Neural cell (in vitro differentiated cells): Measurements from ENCODE around the gene CPNE2. TPM values are rescaled to one million over a fixed set of nuclear protein-coding genes. Genes with fewer than 3 reads are reported as not detected.

ENCODE experiments used
- H2AFZ ChIP-seq: fragments of 200-600, 300-800 bp; sonication (generic), shearing (Covaris generic); 2 replicates; pipeline ENCODE4 v1.6.0; 2014; ENCODE audit warnings: low read depth, mild to moderate bottlenecking, antibody characterized with exemption, low read length, moderate library complexity
- H3F3A ChIP-seq: fragments of 200-600 bp; shearing (Covaris generic); 2 replicates; pipeline ENCODE4 v1.6.1; 2016; ENCODE audit warnings: mild to moderate bottlenecking, moderate library complexity, mixed read lengths, antibody characterized with exemption, low read length; ENCODE audit not compliant: insufficient read depth, poor library complexity, severe bottlenecking
- H3K27ac ChIP-seq: fragments of 200-600, 300-800 bp; sonication (generic), shearing (Covaris generic); 2 replicates; pipeline ENCODE4 v1.5.1; 2014; ENCODE audit warnings: mild to moderate bottlenecking, low read length, moderate library complexity
- H3K27me3 ChIP-seq: fragments of 300-800, 200-600 bp; sonication (generic), shearing (Covaris generic); 2 replicates; pipeline ENCODE4 v1.6.0; 2014; ENCODE audit warnings: mild to moderate bottlenecking, low read depth, low read length, moderate library complexity; ENCODE audit not compliant: insufficient read depth
- H3K36me3 ChIP-seq: fragments of 300-800, 200-600 bp; sonication (generic), shearing (Covaris generic); 2 replicates; pipeline ENCODE4 v1.5.1; 2014; ENCODE audit warnings: mild to moderate bottlenecking, antibody characterized with exemption, low read length, moderate library complexity; ENCODE audit not compliant: insufficient read depth
- H3K4me2 ChIP-seq: fragments of 300-800, 200-600 bp; sonication (generic), shearing (Covaris generic); 2 replicates; pipeline ENCODE4 v1.6.0; 2014; ENCODE audit warnings: mild to moderate bottlenecking, low read length
- H3K4me3 ChIP-seq: fragments of 300-800, 200-600 bp; sonication (generic), shearing (Covaris generic); 2 replicates; pipeline ENCODE4 v1.5.1; 2014; ENCODE audit warnings: mild to moderate bottlenecking, low read length, moderate library complexity
- H3K79me2 ChIP-seq: fragments of 200-600 bp; shearing (Covaris generic); replicated peaks from 2 replicates; pipeline ENCODE4 v1.6.0; 2014; ENCODE audit warnings: mild to moderate bottlenecking, low read length, moderate library complexity; ENCODE audit not compliant: insufficient read depth
- H3K9ac ChIP-seq: fragments of 300-800, 200-600 bp; sonication (generic), shearing (Covaris generic); 2 replicates; pipeline ENCODE4 v1.6.1; 2016; ENCODE audit warnings: mild to moderate bottlenecking, low read length, mixed read lengths
- H3K9me2 ChIP-seq: fragments of 200-600 bp; shearing (Covaris generic); 2 replicates; pipeline ENCODE4 v1.6.1; 2016; ENCODE audit warnings: mild to moderate bottlenecking, low read length, mixed read lengths; ENCODE audit not compliant: insufficient read depth
- H3K9me3 ChIP-seq: fragments of 200-600, 300-800 bp; sonication (generic), shearing (Covaris generic); 2 replicates; pipeline ENCODE4 v1.6.1; 2016; ENCODE audit warnings: mild to moderate bottlenecking, mixed run types, low read length, moderate library complexity, mixed read lengths
- H4K20me1 ChIP-seq: fragments of 200-600 bp; shearing (Covaris generic); 2 replicates; pipeline ENCODE4 v1.6.1; 2016; ENCODE audit warnings: mild to moderate bottlenecking, mixed run types; ENCODE audit not compliant: insufficient read depth
- EP300 ChIP-seq: fragments of 450-650 bp; conservative IDR thresholded peaks from 2 replicates; pipeline ENCODE4 v1.6.1; 2014; ENCODE audit warnings: antibody characterized with exemption, mild to moderate bottlenecking, moderate library complexity; ENCODE audit not compliant: poor library complexity, severe bottlenecking
- EZH2 ChIP-seq: fragments of 200-600, 300-800 bp; shearing (Covaris generic), sonication (generic); IDR thresholded peaks from 2 replicates; pipeline ENCODE4 v1.6.1; 2014; ENCODE audit warnings: antibody characterized with exemption, low read length, borderline replicate concordance, mild to moderate bottlenecking; ENCODE audit not compliant: insufficient read depth, poor library complexity, severe bottlenecking
- MXI1 ChIP-seq: fragments of 450-650 bp; conservative IDR thresholded peaks from 2 replicates; pipeline ENCODE4 v1.6.1; 2014; ENCODE audit warnings: antibody characterized with exemption, mild to moderate bottlenecking; ENCODE audit not compliant: poor library complexity, severe bottlenecking
- POLR2AphosphoS5 ChIP-seq: IDR thresholded peaks from 2 replicates; pipeline ENCODE4 v1.6.1; 2012
- RAD21 ChIP-seq: fragments of 450-650 bp; conservative IDR thresholded peaks from 2 replicates; pipeline ENCODE4 v1.6.1; 2014; ENCODE audit warnings: antibody characterized with exemption, mild to moderate bottlenecking, moderate library complexity
- SMC3 ChIP-seq: fragments of 450-650 bp; conservative IDR thresholded peaks from 2 replicates; pipeline ENCODE4 v1.6.1; 2014; ENCODE audit warnings: antibody characterized with exemption, mild to moderate bottlenecking, moderate library complexity; ENCODE audit not compliant: poor library complexity
- TAF1 ChIP-seq: IDR thresholded peaks from 2 replicates; pipeline ENCODE4 v1.6.1; 2012; ENCODE audit warnings: low read depth
- polyA plus RNA-seq: library from polyadenylated mRNA; depleted of rRNA; stranded (reverse); fragments of >200 nt; gene quantifications from 2 replicates; pipeline ENCODE4 v1.2.3, GENCODE V29; 2014
- TF ChIP-seq, protein P1 (sequence below): IDR thresholded peaks from 2 replicates; pipeline ENCODE4 v1.6.1; 2012; ENCODE audit warnings: borderline replicate concordance
- TF ChIP-seq, protein P2 (sequence below): fragments of 450-650 bp; IDR thresholded peaks from 2 replicates; pipeline ENCODE4 v1.5.1; 2014; ENCODE audit warnings: antibody characterized with exemption, mild to moderate bottlenecking, moderate library complexity; ENCODE audit not compliant: poor library complexity, severe bottlenecking

Gene CPNE2
- polyA plus RNA-seq, 1 donor from 2014 or later, result 18.6 TPM

DNA sequence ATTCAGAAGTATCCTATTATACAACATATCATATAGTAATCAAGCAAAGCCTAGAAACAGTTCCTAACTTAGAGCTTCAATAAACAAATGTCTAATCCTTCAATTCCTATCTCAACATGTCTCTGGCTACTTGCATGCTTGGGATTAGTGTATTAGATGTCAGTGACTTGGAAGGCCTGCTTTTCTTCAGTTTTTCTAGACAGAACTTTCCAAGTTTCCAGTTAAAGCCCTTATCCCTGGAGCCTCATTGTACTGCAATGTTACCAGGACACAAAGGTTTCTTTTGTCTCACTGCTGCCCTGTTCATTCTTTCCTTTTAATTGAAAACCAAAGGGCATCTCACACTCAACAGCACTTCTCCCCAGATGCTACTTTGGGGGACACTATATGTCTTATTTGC is 76.9 kb downstream of the CPNE2 start:
- Histone ChIP-seq H3K4me2 (no peak overlapping the region), H3K36me3 (peaks cover 12% of the 10 kb centered on the region), H3K27me3 (no peaks in the 10 kb centered on the region), H3K9me3 (no peaks in the 10 kb centered on the region), H3K27ac (no peak overlapping the region), H2AFZ (no peak overlapping the region), H3K4me3 (no peak overlapping the region), H4K20me1 (no peaks in the 10 kb centered on the region), H3K9me2 (no peaks in the 10 kb centered on the region), H3K79me2 (no peaks in the 10 kb centered on the region), H3F3A (peaks cover 5% of the 10 kb centered on the region), H3K9ac (no peak overlapping the region)
- TF ChIP-seq SMC3 (no peak), MXI1 (no peak), EP300 (no peak), EZH2 (no peak), TAF1 (no peak), POLR2AphosphoS5 (no peak), RAD21 (no peak)
- TF ChIP-seq, protein P1, sequence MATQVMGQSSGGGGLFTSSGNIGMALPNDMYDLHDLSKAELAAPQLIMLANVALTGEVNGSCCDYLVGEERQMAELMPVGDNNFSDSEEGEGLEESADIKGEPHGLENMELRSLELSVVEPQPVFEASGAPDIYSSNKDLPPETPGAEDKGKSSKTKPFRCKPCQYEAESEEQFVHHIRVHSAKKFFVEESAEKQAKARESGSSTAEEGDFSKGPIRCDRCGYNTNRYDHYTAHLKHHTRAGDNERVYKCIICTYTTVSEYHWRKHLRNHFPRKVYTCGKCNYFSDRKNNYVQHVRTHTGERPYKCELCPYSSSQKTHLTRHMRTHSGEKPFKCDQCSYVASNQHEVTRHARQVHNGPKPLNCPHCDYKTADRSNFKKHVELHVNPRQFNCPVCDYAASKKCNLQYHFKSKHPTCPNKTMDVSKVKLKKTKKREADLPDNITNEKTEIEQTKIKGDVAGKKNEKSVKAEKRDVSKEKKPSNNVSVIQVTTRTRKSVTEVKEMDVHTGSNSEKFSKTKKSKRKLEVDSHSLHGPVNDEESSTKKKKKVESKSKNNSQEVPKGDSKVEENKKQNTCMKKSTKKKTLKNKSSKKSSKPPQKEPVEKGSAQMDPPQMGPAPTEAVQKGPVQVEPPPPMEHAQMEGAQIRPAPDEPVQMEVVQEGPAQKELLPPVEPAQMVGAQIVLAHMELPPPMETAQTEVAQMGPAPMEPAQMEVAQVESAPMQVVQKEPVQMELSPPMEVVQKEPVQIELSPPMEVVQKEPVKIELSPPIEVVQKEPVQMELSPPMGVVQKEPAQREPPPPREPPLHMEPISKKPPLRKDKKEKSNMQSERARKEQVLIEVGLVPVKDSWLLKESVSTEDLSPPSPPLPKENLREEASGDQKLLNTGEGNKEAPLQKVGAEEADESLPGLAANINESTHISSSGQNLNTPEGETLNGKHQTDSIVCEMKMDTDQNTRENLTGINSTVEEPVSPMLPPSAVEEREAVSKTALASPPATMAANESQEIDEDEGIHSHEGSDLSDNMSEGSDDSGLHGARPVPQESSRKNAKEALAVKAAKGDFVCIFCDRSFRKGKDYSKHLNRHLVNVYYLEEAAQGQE, result no peak
- TF ChIP-seq, protein P2, sequence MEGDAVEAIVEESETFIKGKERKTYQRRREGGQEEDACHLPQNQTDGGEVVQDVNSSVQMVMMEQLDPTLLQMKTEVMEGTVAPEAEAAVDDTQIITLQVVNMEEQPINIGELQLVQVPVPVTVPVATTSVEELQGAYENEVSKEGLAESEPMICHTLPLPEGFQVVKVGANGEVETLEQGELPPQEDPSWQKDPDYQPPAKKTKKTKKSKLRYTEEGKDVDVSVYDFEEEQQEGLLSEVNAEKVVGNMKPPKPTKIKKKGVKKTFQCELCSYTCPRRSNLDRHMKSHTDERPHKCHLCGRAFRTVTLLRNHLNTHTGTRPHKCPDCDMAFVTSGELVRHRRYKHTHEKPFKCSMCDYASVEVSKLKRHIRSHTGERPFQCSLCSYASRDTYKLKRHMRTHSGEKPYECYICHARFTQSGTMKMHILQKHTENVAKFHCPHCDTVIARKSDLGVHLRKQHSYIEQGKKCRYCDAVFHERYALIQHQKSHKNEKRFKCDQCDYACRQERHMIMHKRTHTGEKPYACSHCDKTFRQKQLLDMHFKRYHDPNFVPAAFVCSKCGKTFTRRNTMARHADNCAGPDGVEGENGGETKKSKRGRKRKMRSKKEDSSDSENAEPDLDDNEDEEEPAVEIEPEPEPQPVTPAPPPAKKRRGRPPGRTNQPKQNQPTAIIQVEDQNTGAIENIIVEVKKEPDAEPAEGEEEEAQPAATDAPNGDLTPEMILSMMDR, result no peak

DNA sequence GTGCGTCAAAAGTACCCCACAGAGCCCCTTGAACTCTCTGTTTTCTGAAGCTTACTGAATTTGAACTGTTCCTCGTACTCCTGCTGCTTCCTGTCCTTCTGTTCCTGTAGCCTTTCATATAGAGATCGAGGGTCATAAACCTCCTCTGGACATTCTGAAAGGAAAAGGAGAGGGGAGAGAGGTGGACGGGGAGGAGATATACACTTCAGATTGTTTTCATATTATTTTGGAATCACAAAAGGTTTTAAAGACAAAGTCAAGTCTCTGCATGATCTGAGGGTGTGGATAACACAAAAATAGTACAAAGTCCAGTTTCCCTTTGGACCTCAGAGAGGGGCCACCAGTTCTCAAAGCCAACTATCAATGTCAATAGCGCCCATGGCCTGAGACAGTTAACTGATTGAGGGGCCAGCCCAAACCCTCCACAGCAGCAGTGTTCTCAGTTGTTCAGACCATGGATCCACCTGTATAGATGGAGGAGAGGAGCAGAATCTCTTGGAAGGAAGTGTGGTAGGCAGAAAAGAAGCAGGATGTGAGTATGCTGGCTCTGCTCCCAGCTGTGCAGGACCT is 80.4 kb downstream of the CPNE2 start:
- H3K27me3 ChIP-seq, result no peaks in the 10 kb centered on the region
- H2AFZ ChIP-seq, result no peak overlapping the region
- H3K79me2 ChIP-seq, result peaks cover 5% of the 10 kb centered on the region
- no peak overlapping the region for H3K4me3 ChIP-seq
- H3K9me2 ChIP-seq, result no peaks in the 10 kb centered on the region
- H4K20me1 ChIP-seq, result no peaks in the 10 kb centered on the region
- peaks cover 5% of the 10 kb centered on the region for H3F3A ChIP-seq
- no peak for TF ChIP-seq TAF1
- no peak for TF ChIP-seq MXI1
- TF ChIP-seq SMC3, result no peak
- no peak for TF ChIP-seq EP300
- no peak for TF ChIP-seq RAD21
- TF ChIP-seq, protein P1, result no peak
- TF ChIP-seq EZH2, result no peak
- H3K36me3 ChIP-seq, result peaks cover 12% of the 10 kb centered on the region
- no peak overlapping the region for H3K4me2 ChIP-seq
- H3K9me3 ChIP-seq, result no peaks in the 10 kb centered on the region
- H3K9ac ChIP-seq, result no peak overlapping the region
- no peak overlapping the region for H3K27ac ChIP-seq
